ENCODE measurements around the gene MARS1.
"Not testable (repeated sequence)": the region's sequence is repeated elsewhere in the genome, so short reads cannot be mapped to it uniquely, and the experiment has no call there.

MARS1 gene

GRCh38 chr12:57487597-57488401, at the start of gene MARS1:
MARS1 (plus strand) TSS chr12:57488068; CDS start chr12:57488091, 23 bp downstream.
- DNase-seq: peak; percentile 92

- DNase-seq: no peak
Observed at GRCh38 chr12:57438400-57438799, 49.5 kb upstream of the MARS1 start.

DNA sequence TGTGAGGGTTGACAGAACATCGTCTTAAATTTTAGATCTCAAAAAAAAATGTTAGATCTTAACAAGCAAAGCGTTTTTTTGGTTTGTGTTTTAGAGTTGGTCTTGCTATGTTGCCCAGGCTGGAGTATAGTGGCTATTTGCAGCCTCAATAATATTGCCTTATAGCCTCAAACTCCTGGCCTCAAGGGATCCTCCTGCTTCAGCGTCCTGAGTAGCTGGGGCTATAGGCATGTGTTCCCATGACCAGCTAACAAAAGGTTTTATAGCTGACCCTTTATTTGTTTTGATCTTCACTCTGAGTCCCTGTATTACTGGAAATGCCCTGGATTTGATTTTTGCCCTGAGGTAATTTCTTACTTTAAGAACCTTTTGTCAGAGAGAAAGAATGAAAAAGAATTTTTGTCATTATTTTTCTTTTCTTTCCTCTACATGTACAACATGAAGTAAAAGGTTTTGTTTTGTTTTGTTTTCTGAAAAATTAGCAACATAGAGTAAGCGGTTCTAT, 48.1 kb upstream of the MARS1 start:
- DNase-seq: no peak

DNA sequence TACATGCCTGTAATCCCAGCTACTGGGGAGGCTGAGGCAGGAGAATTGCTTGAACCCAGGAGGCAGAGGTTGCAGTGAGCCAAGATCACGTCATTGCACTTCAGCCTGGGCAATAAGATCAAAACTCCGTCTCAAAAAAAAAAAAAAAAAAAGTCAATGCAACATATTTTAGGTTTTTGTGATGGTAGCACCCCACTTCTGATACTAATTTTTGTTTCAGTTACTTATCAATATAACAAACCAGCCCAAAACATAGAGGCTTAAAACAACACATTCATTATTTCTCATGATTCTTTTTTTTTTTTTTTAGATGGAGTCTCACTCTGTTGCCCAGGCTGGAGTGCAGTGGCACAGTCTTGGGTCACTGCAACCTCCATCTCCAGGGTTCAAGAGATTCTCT, 46.5 kb upstream of the MARS1 start:
- DNase-seq: not testable (repeated sequence)

DNA sequence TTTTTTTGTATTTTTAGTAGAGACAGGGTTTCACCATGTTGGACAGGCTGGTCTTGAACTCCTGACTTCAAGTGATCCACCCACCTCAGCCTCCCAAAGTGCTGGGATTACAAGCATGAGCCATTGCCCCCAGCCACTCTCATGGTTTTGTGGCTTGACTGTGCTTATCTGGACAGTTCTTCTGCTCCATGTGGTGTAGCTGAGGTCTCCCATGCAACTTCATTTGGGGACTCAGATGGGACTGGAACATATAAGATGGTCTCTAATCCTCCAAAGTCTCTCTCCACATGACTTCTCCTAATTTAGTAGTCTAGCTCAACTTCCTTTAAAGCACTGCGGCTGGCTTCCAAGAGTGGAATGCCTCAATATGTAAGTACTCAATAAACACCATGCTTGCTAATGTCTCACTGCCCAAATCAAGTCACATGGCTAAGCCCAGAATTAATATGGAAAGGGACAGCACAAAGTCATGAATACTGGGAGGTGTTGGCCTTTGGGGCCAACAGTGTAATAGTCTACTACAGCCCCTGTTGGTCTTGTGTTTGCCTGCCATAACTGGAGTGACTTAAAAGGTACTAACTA, 45.9 kb upstream of the MARS1 start:
- DNase-seq: no peak

GRCh38 chr12:57444337-57444736, 43.5 kb upstream of the MARS1 start:
- DNase-seq: not testable (repeated sequence)

DNA sequence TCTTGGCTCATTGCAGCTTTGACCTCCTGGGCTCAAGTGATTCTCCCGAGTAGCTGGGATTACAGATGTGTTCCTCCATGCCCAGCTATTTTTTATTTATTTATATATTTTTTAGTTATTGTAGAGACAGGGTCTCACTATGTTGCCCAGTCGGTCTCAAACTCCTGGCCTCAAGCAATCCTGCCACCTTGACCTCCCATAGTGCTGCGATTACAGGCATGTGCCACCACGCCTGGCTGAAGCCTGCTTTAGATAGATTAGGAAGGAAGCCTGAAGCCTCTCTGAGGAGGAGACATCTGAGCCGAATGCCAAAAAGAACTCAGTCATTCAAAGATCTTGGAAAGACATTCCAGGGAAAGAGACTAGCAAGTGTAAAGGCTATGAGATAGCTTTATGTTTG, 43.1 kb upstream of the MARS1 start:
- DNase-seq: no peak

DNA sequence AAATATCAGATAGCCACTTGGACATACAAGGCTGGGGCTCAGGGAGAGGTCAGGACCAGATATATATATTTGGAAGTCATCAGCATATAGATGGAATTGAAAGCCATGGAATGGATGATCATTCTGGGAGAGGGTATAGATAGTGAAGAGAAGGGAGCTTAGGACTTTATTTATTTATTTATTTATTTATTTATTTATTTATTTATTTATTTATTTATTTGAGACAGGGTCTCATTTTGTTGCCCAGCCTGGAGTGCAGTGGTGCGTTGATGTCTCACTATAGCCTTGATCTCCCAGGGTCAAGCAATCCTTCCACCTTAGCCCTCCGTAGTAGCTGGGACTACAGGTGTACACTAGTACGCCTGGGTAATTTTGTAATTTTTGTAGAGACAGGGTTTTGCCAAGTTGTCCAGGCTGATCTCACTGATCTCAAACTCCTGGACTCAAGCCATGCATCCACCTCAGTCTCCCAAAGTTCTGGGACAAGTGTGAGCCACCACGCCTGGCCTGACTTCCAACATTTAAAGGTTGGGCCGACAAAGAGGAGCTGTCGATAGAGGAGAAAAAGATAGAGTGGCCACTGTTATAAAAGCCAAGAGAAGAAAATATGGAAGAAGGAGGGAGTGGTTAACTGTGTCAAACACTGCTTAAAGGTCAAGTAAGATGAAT, 41.4 kb upstream of the MARS1 start:
- no peak for DNase-seq

- DNase-seq: no peak
Observed at GRCh38 chr12:57448669-57449068, 39.2 kb upstream of the MARS1 start.

GRCh38 chr12:57449375-57449774, 38.5 kb upstream of the MARS1 start:
- no peak for DNase-seq

- no peak for DNase-seq
Observed at GRCh38 chr12:57450057-57450456, 37.8 kb upstream of the MARS1 start.

DNA sequence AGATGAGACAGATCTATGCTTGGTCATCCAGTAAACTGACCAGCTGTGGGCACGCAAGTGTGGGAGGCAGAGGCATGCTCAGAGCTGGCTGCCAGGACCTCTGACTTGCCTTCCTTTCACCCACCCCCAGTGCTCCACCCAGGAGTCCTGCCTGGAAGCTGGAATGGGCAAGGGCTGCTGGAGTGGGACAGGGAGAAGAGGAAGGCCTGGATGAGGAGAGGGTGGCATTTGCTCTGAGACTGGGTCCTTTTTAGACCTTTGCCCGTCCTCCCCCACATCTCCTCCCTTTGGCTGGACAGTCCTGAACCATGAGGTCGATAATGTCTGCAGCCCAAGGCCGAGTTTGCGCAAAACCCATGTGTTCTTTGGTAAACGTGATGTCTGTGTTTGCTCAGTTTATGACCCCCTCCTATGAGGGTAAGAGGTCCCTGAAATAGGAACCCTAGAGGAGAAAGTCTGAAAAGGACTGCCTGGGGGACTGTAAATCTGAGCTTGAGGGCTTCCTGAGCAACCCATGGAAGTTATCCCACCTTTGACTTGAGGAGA, 36.6 kb upstream of the MARS1 start:
- no peak for DNase-seq

DNA sequence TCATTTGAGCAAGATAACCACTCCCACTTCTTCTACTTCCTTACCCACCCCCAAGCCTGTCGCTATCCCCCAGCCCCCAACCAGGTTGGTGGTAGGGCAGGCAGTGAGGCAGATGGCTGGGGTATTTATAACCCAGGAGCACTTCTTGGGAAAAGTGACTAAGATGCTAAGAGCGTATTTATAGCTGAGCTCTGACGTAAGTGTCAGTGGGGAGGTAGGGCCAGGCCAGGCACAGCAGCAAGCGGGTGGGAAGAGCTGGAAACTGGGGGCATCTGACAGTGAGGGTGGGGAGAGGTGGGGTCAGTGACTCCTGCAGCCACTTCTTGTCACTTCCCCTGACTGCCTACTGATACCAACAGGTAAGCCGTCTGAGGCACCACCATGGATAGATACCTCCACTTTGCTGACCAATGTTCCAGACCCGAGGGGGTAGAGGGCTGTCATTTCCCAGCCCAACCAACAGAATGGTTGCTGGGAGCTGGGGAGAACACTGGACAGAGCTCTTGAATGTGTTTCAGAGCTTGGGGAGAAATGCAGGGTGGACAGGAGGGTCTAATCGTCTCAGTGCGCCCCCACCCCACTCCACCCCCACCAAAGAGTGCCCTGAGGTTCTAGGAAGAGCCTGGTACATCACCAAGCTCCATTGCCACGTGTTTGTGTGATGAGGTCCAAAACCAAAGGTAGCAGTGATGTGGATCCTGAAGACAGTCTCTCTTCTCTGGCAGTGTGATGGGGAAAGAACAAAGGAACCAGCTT, 35.5 kb upstream of the MARS1 start:
- DNase-seq: no peak

DNA sequence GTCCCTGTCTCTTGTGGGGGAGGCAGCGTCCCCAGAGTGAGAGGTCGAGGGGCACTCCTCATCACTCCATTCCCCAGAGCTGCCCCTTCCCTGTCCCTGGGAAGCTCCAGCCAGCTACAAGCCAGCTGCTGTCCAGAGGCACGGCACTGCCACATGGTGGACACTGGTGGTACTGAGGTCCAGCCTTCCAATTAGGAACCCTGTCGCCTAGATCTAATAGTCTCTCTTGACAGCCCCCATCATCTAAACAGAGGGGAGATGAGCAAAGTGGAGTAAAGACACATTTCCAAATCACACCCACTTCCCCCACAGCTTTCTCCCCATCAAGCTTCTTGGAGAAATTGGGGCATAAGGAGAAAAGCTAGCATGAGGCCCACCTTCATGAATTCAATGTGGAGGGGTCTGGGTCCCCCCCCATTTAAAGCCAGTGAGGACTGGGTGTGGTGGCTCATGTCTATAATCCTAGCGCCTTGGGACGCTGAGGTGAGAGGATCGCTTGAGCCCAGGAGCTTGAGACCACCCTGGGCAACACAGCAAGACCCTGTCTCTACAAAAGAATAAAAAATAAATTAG, 34.8 kb upstream of the MARS1 start:
- peak; percentile 26 for DNase-seq

DNA sequence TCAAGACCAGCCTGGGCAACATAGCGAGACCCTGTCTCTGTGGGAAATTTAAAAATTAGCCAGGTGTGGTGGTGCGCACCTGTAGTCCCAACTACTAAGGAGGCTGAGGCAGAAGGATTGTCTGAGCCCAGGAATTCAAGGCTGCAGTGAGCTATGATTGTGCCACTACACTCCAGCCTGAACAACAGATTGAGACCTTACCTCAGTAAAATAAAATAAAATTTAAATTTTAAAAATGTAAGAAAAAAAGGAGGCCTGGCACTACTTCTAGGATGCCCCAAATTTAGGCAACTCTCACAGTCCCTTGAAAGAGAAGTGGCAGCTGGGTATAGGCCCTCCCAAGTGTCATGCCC, 33.7 kb upstream of the MARS1 start:
- no peak for DNase-seq

DNA sequence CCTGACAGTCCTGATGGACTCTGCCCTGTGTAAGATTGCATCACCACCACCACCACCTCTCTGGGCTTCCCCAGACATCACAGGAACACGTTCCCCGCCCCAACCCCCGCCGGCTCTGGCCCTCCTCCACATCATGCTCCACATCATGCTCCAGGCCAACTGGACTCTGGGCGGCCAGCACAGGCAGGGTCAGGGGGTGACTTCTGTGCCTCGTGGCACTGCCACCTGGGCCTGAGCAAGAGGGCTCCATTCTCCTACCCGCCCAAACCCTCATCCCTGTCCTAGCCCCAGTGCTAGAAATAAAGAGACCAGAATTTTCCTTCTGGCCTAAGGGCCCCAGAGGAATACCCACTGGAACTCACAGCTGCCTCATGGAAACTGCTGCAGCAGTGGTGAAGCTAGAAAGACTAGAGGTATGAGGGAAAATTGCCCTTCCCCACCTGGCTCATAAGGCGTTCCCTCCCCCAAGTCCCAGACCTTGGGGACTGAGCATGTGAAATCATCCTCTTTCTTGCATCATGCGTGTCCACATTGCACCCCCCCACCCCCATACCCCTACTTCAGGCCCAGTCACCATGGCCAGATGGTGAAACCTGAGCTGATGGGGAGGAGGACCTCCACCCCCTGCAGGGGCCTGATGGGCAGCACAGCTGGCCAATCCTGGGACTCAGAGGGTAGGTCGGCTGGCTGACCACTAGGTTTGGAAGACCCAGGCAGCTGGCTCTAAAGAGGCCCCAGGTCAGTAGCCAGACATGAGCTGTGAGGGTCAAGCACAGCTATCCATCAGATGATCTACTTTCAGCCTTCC, 33.1 kb upstream of the MARS1 start, which contains the start of gene INHBE:
TSS of gene INHBE (plus strand) at position 742 of the 808 bp plus-strand sequence. CDS start 230 bp downstream, outside the sequence.
- peak; percentile 22 for DNase-seq

DNA sequence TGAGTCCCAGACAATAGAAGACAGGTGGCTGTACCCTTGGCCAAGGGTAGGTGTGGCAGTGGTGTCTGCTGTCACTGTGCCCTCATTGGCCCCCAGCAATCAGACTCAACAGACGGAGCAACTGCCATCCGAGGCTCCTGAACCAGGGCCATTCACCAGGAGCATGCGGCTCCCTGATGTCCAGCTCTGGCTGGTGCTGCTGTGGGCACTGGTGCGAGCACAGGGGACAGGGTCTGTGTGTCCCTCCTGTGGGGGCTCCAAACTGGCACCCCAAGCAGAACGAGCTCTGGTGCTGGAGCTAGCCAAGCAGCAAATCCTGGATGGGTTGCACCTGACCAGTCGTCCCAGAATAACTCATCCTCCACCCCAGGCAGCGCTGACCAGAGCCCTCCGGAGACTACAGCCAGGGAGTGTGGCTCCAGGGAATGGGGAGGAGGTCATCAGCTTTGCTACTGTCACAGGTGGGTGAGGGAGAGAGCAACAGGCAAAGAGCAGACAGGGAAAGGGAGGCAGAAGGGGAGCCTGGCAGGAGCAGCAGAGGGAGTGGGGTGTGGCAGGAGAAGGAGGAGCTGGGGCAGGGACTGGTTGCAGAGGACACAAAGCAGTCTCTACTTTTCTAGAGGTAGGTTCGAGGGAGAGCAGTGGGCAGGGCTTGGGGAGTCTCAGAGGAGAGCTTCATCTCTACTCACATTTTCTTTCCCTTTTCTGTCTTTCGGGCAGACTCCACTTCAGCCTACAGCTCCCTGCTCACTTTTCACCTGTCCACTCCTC, 32.3 kb upstream of the MARS1 start:
- no peak for DNase-seq

- peak; percentile 4 for DNase-seq
Observed at GRCh38 chr12:57456145-57456700, 31.6 kb upstream of the MARS1 start.

GRCh38 chr12:57456737-57457490, 31.0 kb upstream of the MARS1 start:
- DNase-seq: no peak

- DNase-seq: no peak
Observed at GRCh38 chr12:57458665-57459054, 29.2 kb upstream of the MARS1 start.

Data from NCI-H446 treated with DMSO at 0.1 percent for 48 hours (cell line).